ENCODE measurements around the gene BDKRB1. TPM values are rescaled to one million over a fixed set of nuclear protein-coding genes. Genes with fewer than 3 reads are reported as not detected.

The BDKRB1 gene
- total and polyA plus RNA-seq, 2 donors (not counting 1 experiment from before 2014, with no cell fraction given) = 5.4 to 22.5 TPM

GRCh38 chr14:96252999-96253539, 2.9 kb upstream of the BDKRB1 start:
- peak overlapping the region; percentile 74 for H3K27ac ChIP-seq (ENCODE audit: insufficient read depth, low read length)
- H3K4me2 ChIP-seq (ENCODE audit: extremely low read depth, insufficient read depth, low read length) = peak overlapping the region; percentile 45
- no peaks in the 10 kb centered on the region for H3K9me3 ChIP-seq (ENCODE audit: control insufficient read depth, insufficient read depth, low read depth, low read length)
- no peaks in the 10 kb centered on the region for H3K27me3 ChIP-seq (ENCODE audit: control insufficient read depth, insufficient read depth, low read length)
- H3K79me2 ChIP-seq (ENCODE audit: control insufficient read depth, insufficient read depth, low read length) = peaks cover 4% of the 10 kb centered on the region
- H2AFZ ChIP-seq (ENCODE audit: low read length) = no peak overlapping the region
- H3K4me3 ChIP-seq (replicated peaks in 1 of 4; ENCODE audit: control extremely low read depth in 1 of 4, insufficient read depth in 1 of 4, low read depth in 3 of 4, low read length in 4 of 4) = no peak overlapping the region
- peak; percentile 94 to 97 for DNase-seq (ENCODE audit: low read depth in 2 of 2)
- no peak for TF ChIP-seq EZH2 (IDR thresholded peaks at IDR 0.05; ENCODE audit: low read length, missing control alignments)
- TF ChIP-seq CTCF (conservative IDR thresholded peaks at IDR 0.05 in 1 of 2, IDR thresholded peaks at IDR 0.05 in 1 of 2; ENCODE audit: low read depth in 1 of 2, low read length in 2 of 2) = no peak
- H4K20me1 ChIP-seq (ENCODE audit: control insufficient read depth, extremely low read depth, insufficient read depth, low read length) = no peaks in the 10 kb centered on the region
- no peaks in the 10 kb centered on the region for H3K36me3 ChIP-seq (ENCODE audit: control insufficient read depth, insufficient read depth, low read length)
- peaks cover 38% of the 10 kb centered on the region for H3K4me1 ChIP-seq (ENCODE audit: control insufficient read depth, extremely low read depth, insufficient read depth, low read length)
- H3K9ac ChIP-seq (ENCODE audit: insufficient read depth, low read length) = peak overlapping the region; percentile 10

GRCh38 chr14:96254687-96255086, 1.3 kb upstream of the BDKRB1 start:
- Histone ChIP-seq H3K27me3 (ENCODE audit: control insufficient read depth, insufficient read depth, low read length) (no peaks in the 10 kb centered on the region), H2AFZ (ENCODE audit: low read length) (no peak overlapping the region), H3K4me1 (ENCODE audit: control insufficient read depth, extremely low read depth, insufficient read depth, low read length) (peaks cover 29% of the 10 kb centered on the region), H4K20me1 (ENCODE audit: control insufficient read depth, extremely low read depth, insufficient read depth, low read length) (no peaks in the 10 kb centered on the region), H3K9me3 (ENCODE audit: control insufficient read depth, insufficient read depth, low read depth, low read length) (no peaks in the 10 kb centered on the region), H3K27ac (ENCODE audit: insufficient read depth, low read length) (peak overlapping the region; percentile 95), H3K36me3 (ENCODE audit: control insufficient read depth, insufficient read depth, low read length) (no peaks in the 10 kb centered on the region), H3K79me2 (ENCODE audit: control insufficient read depth, insufficient read depth, low read length) (peaks cover 4% of the 10 kb centered on the region), H3K4me3 (replicated peaks in 1 of 4; ENCODE audit: control extremely low read depth in 1 of 4, insufficient read depth in 1 of 4, low read depth in 3 of 4, low read length in 4 of 4) (no peak overlapping the region), H3K9ac (ENCODE audit: insufficient read depth, low read length) (no peak overlapping the region), H3K4me2 (ENCODE audit: extremely low read depth, insufficient read depth, low read length) (no peak overlapping the region)
- no peak for DNase-seq (ENCODE audit: low read depth in 2 of 2)
- no peak for TF ChIP-seq EZH2 (IDR thresholded peaks at IDR 0.05; ENCODE audit: low read length, missing control alignments)
- TF ChIP-seq CTCF (conservative IDR thresholded peaks at IDR 0.05 in 1 of 2, IDR thresholded peaks at IDR 0.05 in 1 of 2; ENCODE audit: low read depth in 1 of 2, low read length in 2 of 2) = no peak

- Histone ChIP-seq H3K27ac (ENCODE audit: insufficient read depth, low read length) (peak overlapping the region; percentile 95), H3K36me3 (ENCODE audit: control insufficient read depth, insufficient read depth, low read length) (no peaks in the 10 kb centered on the region), H3K9ac (ENCODE audit: insufficient read depth, low read length) (no peak overlapping the region), H4K20me1 (ENCODE audit: control insufficient read depth, extremely low read depth, insufficient read depth, low read length) (no peaks in the 10 kb centered on the region), H3K4me2 (ENCODE audit: extremely low read depth, insufficient read depth, low read length) (peak overlapping the region; percentile 81), H3K27me3 (ENCODE audit: control insufficient read depth, insufficient read depth, low read length) (no peaks in the 10 kb centered on the region), H3K79me2 (ENCODE audit: control insufficient read depth, insufficient read depth, low read length) (peaks cover 4% of the 10 kb centered on the region), H2AFZ (ENCODE audit: low read length) (no peak overlapping the region), H3K9me3 (ENCODE audit: control insufficient read depth, insufficient read depth, low read depth, low read length) (no peaks in the 10 kb centered on the region), H3K4me1 (ENCODE audit: control insufficient read depth, extremely low read depth, insufficient read depth, low read length) (peaks cover 35% of the 10 kb centered on the region), H3K4me3 (replicated peaks in 1 of 4; ENCODE audit: control extremely low read depth in 1 of 4, insufficient read depth in 1 of 4, low read depth in 3 of 4, low read length in 4 of 4) (peak overlapping the region; percentile 14 to 52 (median 22))
- TF ChIP-seq CTCF (conservative IDR thresholded peaks at IDR 0.05 in 1 of 2, IDR thresholded peaks at IDR 0.05 in 1 of 2; ENCODE audit: low read depth in 1 of 2, low read length in 2 of 2) (peak; percentile 7 to 21), EZH2 (IDR thresholded peaks at IDR 0.05; ENCODE audit: low read length, missing control alignments) (no peak)
- peak in 1 of 2 donors; percentile 48 for DNase-seq (ENCODE audit: low read depth in 2 of 2)
Observed at GRCh38 chr14:96256407-96256806, 397 bp downstream of the BDKRB1 start.

All from fibroblast of lung (primary cell).